Activated CD8-positive, alpha-beta memory T cell treated with anti-CD3 and anti-CD28 coated beads for 48 hours (primary cell): ENCODE measurements around the gene ZNF804A.

ENCODE experiments used
- DNase-seq, 3 experiments: peaks; one replicate each; pipeline ENCODE4 v3.0.0-alpha.2; 2020; ENCODE audit warnings: low read depth in 2 of 3, low spot score in 2 of 3

ZNF804A gene

DNA sequence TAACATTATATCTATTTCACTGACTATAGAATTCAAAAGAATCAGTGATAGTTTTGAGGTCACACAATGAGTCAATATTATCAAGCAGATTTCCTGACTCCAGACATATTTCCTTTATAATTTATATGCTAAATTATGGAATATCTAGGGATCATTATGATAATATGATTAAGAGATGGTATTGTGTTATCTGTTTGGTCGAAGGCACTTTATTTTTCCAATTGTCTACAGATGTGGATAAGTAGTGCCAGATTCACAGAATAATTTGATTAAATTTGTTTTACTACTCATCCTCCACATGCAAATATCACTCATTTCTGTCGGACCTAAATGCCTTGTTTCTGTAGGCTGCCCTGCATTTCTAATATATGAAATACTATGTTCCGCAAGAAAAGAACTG lies 4.4 kb downstream of the ZNF804A start:
- DNase-seq, result no peak

DNA sequence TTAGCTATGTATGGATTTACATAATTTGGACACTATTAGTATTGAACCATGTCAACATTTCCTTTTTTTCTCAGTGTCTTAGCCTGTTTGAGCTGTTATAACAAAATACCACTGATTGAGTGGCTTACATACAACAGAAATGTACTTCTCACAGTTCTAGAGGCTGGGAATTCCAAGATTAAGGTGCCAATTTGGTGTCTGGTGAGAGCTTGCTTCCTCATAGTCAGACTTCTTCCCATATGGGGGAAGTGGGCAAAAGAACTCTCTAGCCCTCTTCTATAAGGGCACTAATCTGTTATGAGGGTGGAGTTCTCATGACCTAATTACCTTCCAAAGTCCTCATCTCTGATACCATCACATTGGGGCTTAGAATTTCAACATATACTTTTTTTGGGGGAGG lies 12.6 kb downstream of the ZNF804A start:
- no peak for DNase-seq

DNA sequence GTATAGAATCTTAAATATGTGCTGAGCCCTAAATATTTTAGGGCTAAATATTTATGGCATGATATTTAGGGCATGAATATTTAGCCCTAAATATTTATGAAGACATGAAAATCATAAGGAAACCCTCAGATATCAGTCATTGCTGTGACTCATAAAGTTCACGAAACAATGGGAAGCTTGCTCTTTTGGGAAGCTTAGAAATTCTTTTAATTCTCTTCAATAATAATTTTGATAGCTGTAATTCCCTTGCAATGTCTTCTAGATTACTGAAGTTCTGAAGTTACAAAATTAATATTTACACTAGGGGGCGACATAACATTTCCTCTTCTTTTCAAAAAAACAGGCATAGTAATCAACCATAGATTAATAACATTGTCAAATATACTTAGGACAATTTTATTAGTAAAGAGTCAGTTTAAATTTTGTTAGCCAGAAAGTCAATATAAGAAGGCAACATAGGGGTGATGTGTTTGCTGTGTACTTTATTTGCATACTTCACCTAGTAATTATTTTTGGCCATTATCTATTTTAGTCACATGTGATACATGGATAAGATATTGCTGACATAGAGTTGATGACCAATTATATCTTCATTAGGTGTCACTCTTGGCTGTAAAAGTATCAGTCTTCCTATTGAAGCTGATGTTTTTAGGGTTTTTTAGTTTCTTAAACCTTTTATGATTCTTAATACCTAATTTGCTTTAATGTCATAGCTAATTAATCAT lies 13.2 kb downstream of the ZNF804A start:
- no peak for DNase-seq

DNA sequence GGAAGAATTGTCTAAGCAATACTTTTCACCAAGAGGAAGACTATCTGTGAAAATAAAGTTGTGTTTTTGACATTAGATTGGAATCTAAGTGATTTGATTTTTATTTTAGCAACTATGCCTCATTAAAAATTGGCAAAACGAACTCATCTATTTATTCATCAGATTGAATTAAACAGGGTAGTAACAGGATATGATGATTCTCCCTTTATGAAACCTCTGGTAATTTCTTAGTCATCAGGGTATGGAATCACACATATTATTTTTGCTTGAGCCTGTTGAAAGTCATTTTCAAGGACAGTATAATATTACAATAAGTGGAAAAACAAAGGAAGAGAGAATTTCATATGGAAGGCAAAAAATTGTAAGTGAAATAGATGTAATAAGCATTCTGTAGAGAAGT lies 22.0 kb downstream of the ZNF804A start:
- DNase-seq, result no peak

DNA sequence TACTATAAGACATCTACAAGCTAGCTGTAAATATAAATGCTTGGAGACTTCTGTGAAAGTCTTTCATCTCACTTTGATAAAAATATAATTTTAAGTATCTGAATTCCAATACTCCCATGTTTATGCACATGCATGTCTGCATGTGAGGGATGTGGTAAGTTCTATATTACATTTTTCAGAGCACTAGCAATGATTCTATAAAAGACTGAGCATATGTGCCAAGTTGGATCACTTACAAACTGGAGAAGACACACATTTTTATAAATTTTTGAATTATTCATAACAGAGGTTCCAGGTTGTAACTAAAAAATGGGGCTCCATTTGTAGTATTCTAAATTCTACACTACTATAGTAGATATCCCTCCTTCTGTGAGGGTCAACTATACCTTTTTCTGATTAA lies 26.0 kb downstream of the ZNF804A start:
- no peak for DNase-seq

GRCh38 chr2:184628051-184628450 lies 29.7 kb downstream of the ZNF804A start:
- no peak for DNase-seq

- DNase-seq, result no peak
Measured at GRCh38 chr2:184633726-184634125, 35.4 kb downstream of the ZNF804A start.

GRCh38 chr2:184637781-184638180 lies 39.5 kb downstream of the ZNF804A start:
- no peak for DNase-seq

GRCh38 chr2:184644685-184645084 lies 46.4 kb downstream of the ZNF804A start:
- DNase-seq, result no peak

- DNase-seq, result no peak
Measured at GRCh38 chr2:184646177-184646576, 47.8 kb downstream of the ZNF804A start.

- DNase-seq, result no peak
Measured at GRCh38 chr2:184646593-184646992, 48.3 kb downstream of the ZNF804A start.

DNA sequence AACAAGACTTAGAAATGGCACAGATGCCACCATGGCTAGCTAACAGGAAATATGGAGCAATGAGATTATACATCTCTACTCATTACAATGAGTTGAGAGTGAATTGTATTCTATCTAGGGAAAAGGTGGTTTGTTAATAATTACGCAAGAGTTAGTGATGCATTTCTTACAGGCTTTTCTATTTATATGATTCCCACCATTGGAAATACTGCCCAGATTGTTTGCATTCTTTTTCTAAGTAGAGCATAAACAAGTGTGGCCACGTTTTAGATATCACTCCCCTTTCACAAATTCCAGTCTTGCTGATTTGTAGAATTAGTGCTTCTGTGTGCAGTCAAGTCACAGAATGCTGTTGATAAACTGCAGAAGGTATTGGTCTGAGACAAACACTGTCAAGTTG lies 56.6 kb downstream of the ZNF804A start:
- DNase-seq, result no peak

DNA sequence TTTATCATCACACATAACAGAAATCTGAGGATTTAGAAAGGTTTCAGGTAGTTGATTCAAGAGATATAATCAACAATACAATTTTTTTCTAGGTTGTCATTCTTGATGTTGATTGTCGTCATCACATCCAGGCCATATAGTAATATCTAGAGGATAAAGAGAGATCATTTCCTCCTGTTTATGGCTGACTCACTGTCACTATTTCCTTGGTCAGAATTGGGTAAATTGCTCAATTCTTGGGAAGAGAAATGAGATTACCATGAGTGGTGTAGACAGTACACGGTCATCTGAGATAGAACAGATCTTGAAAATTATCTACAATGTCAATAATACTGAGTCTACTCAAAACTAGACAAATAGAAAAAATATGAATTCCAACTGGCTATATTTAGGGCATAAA lies 78.8 kb downstream of the ZNF804A start:
- DNase-seq, result no peak

DNA sequence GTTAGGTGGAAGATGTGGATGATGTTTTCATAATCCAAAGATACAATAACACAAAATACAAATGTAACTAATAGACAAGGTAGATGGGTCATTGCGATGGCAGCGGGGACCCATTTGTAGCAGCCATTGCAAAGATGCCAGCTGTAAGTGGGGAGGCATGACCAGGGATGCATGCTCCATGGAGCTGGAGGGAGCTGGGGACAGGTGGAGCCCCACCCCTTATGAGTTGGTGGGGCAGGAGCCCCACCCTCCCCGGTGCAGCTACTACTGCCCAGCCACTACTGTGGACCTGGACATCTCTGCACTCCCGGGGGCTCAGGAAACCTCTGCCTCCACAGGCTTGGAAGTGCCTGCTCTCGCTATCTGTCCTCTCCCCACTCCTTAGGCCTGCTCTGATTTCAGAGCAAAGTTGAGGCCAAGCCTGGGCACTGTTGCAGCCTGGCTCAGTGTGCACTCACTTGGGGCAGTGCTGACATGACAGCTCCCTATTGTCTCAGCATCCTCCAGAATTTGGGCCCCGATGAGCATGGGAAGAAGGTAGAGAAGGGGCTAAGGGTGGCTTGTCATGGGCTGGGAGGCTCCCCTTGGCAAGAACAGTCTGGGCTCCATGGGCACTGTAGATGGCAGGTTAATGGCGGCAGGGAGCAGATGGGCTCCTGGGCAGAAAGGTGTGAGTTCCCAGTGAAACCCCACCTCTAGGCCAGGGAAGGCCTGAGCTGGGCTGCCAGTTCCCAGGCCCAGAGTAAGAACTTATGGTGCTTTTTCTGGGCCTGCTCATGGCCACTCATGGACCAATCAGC lies 81.1 kb downstream of the ZNF804A start:
- DNase-seq, result no peak

- DNase-seq, result no peak
Measured at GRCh38 chr2:184680825-184681224, 82.5 kb downstream of the ZNF804A start.

GRCh38 chr2:184681642-184682321 lies 83.5 kb downstream of the ZNF804A start:
- no peak for DNase-seq

- DNase-seq, result no peak
Measured at GRCh38 chr2:184683911-184684310, 85.6 kb downstream of the ZNF804A start.

GRCh38 chr2:184685999-184686841 lies 87.9 kb downstream of the ZNF804A start:
- DNase-seq, result no peak

GRCh38 chr2:184689638-184690037 lies 91.3 kb downstream of the ZNF804A start:
- DNase-seq, result no peak

GRCh38 chr2:184692141-184692734 lies 93.9 kb downstream of the ZNF804A start:
- no peak for DNase-seq

GRCh38 chr2:184696644-184697043 lies 98.3 kb downstream of the ZNF804A start:
- DNase-seq, result no peak
